ENCODE results near the gene PEX19.

The PEX19 gene

GRCh38 chr1:160267284-160267991 is 17.5 kb downstream of the PEX19 start:
- TF ChIP-seq EZH2phosphoT487 (IDR thresholded peaks at IDR 0.05; ENCODE audit: low read depth) (no peak), CTCF (IDR thresholded peaks at IDR 0.05; ENCODE audit: low read depth, low read length) (no peak)
- H3K9ac ChIP-seq (ENCODE audit: low read length): no peak overlapping the region
- H3K9me3 ChIP-seq (ENCODE audit: insufficient read depth, low read length): no peaks in the 10 kb centered on the region
- no peaks in the 10 kb centered on the region for H3K27me3 ChIP-seq (ENCODE audit: low read depth, low read length)
- H2AFZ ChIP-seq (ENCODE audit: low read depth, low read length): no peak overlapping the region
- H3K36me3 ChIP-seq (replicated peaks; ENCODE audit: low read depth, low read length): no peaks in the 10 kb centered on the region
- H3K4me3 ChIP-seq (ENCODE audit: low read length): no peak overlapping the region
- H3K4me2 ChIP-seq (ENCODE audit: low read length): no peak overlapping the region
- H3K4me1 ChIP-seq (ENCODE audit: low read length): peaks cover 12% of the 10 kb centered on the region
- H3K79me2 ChIP-seq (ENCODE audit: low read length): no peaks in the 10 kb centered on the region
- H3K27ac ChIP-seq (ENCODE audit: low read length): no peak overlapping the region
- no peaks in the 10 kb centered on the region for H4K20me1 ChIP-seq (ENCODE audit: insufficient read depth, low read length)

GRCh38 chr1:160264795-160265307 is 20.1 kb downstream of the PEX19 start:
- Histone ChIP-seq H3K27me3 (ENCODE audit: low read depth, low read length) (no peaks in the 10 kb centered on the region), H3K4me3 (ENCODE audit: low read length) (no peak overlapping the region), H3K9ac (ENCODE audit: low read length) (no peak overlapping the region), H4K20me1 (ENCODE audit: insufficient read depth, low read length) (peaks cover 11% of the 10 kb centered on the region; the same call in 1 of the 2 replicates), H3K9me3 (ENCODE audit: insufficient read depth, low read length) (no peaks in the 10 kb centered on the region), H3K4me2 (ENCODE audit: low read length) (no peak overlapping the region), H3K36me3 (replicated peaks; ENCODE audit: low read depth, low read length) (peaks cover 12% of the 10 kb centered on the region), H3K79me2 (ENCODE audit: low read length) (peaks cover 24% of the 10 kb centered on the region), H3K27ac (ENCODE audit: low read length) (no peak overlapping the region), H3K4me1 (ENCODE audit: low read length) (peaks cover 27% of the 10 kb centered on the region), H2AFZ (ENCODE audit: low read depth, low read length) (no peak overlapping the region)
- TF ChIP-seq EZH2phosphoT487 (IDR thresholded peaks at IDR 0.05; ENCODE audit: low read depth): no peak
- TF ChIP-seq CTCF (IDR thresholded peaks at IDR 0.05; ENCODE audit: low read depth, low read length): no peak

GRCh38 chr1:160261893-160262794 is 22.8 kb downstream of the PEX19 start, which contains the start of gene DCAF8:
Gene DCAF8, minus strand, starts transcription at chr1:160262549. Its CDS starts 18,541 bp downstream, at chr1:160244008.
- Histone ChIP-seq H3K27ac (ENCODE audit: low read length) (peak within 1 kb of the TSS; percentile 94), H2AFZ (ENCODE audit: low read depth, low read length) (peak within 1 kb of the TSS; percentile 64), H4K20me1 (ENCODE audit: insufficient read depth, low read length) (peaks cover 16% of the 10 kb centered on the region; the same call in 1 of the 2 replicates), H3K9me3 (ENCODE audit: insufficient read depth, low read length) (no peaks in the 10 kb centered on the region), H3K36me3 (replicated peaks; ENCODE audit: low read depth, low read length) (peaks cover 19% of the 10 kb centered on the region), H3K4me1 (ENCODE audit: low read length) (peaks cover 31% of the 10 kb centered on the region), H3K27me3 (ENCODE audit: low read depth, low read length) (no peaks in the 10 kb centered on the region), H3K79me2 (ENCODE audit: low read length) (peaks cover 51% of the 10 kb centered on the region), H3K4me3 (ENCODE audit: low read length) (peak within 1 kb of the TSS; percentile 91), H3K4me2 (ENCODE audit: low read length) (peak within 1 kb of the TSS; percentile 89), H3K9ac (ENCODE audit: low read length) (peak within 1 kb of the TSS; percentile 94)
- TF ChIP-seq CTCF (IDR thresholded peaks at IDR 0.05; ENCODE audit: low read depth, low read length) (no peak), EZH2phosphoT487 (IDR thresholded peaks at IDR 0.05; ENCODE audit: low read depth) (no peak)

- H3K27ac ChIP-seq (ENCODE audit: low read length): peak overlapping the region; percentile 94
- H2AFZ ChIP-seq (ENCODE audit: low read depth, low read length): no peak overlapping the region
- peaks cover 57% of the 10 kb centered on the region for H3K79me2 ChIP-seq (ENCODE audit: low read length)
- no peaks in the 10 kb centered on the region for H3K27me3 ChIP-seq (ENCODE audit: low read depth, low read length)
- H3K4me1 ChIP-seq (ENCODE audit: low read length): peaks cover 31% of the 10 kb centered on the region
- H3K36me3 ChIP-seq (replicated peaks; ENCODE audit: low read depth, low read length): peaks cover 19% of the 10 kb centered on the region
- peak overlapping the region; percentile 91 for H3K4me3 ChIP-seq (ENCODE audit: low read length)
- H3K9ac ChIP-seq (ENCODE audit: low read length): peak overlapping the region; percentile 94
- TF ChIP-seq CTCF (IDR thresholded peaks at IDR 0.05; ENCODE audit: low read depth, low read length) (no peak), EZH2phosphoT487 (IDR thresholded peaks at IDR 0.05; ENCODE audit: low read depth) (no peak)
- H3K9me3 ChIP-seq (ENCODE audit: insufficient read depth, low read length): no peaks in the 10 kb centered on the region
- peaks cover 22% of the 10 kb centered on the region; the same call in 1 of the 2 replicates for H4K20me1 ChIP-seq (ENCODE audit: insufficient read depth, low read length)
- peak overlapping the region; percentile 89 for H3K4me2 ChIP-seq (ENCODE audit: low read length)
Measured at GRCh38 chr1:160261556-160261892, 23.4 kb downstream of the PEX19 start.

Data from OCI-LY3 (cell line).